ENCODE results near the gene PDE6B.
"Not testable (repeated sequence)": the region's sequence is repeated elsewhere in the genome, so short reads cannot be mapped to it uniquely, and the experiment has no call there.

The PDE6B gene

DNA sequence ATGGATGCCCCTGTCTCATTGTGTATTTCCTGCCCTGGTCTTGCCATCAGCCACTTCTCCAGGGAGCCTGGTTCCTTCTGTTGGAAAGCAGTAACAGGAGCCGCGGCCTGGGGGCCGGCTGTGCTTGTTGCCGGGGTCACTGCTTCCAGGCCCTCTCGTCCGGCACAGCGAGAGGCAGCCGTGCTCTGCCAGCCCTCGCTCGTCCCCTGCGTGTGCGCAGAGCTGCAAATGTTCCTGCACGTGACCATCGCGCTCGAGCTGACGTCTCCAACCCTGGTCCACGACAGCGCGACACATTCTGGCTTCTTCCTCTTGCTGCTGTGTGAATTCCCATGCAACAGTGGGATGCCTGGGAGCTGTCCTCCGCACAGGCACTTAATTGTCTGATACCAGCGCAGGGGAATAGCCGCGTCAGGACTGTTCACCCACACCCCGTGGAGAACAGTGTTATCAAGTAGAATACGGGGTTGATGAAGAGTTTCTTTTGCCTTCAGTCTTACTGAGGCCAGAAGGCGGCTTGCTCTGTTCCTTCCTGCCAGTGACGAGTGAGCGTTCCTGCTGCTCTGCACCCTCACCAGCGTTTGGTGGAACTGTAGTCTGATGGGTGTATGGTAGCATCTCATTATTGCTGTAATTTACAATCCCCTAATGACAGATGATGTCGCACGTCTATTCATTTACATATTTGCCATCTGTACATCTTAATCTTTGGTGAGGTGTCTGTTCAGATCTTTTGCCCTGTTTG, 12.3 kb downstream of the PDE6B start:
- no peak for FAIRE-seq

GRCh38 chr4:642366-642765, 17.0 kb downstream of the PDE6B start:
- FAIRE-seq: not testable (repeated sequence)

DNA sequence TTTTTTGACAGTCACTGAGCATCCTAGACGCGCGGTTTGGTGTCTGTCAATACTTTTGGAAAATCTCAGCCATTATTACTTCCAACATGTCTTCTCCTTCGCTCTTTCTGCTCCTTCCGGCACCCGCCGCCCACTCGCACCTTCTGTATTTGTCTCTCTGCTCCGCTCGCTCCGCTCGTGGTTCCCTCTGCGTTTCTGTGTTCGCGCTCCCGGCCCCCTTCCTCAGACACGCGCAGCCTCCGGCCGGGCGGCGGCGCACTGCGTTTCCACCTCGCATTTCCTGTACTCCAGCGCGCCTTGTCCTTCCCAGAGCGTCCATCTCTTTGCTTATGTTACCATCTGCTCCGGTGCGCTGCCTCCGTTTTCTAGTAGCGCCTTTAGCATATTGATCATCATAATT, 21.1 kb downstream of the PDE6B start:
- FAIRE-seq: no peak

- FAIRE-seq: no peak
These were observed 22.1 kb downstream of the PDE6B start for GRCh38 chr4:647481-647880.

DNA sequence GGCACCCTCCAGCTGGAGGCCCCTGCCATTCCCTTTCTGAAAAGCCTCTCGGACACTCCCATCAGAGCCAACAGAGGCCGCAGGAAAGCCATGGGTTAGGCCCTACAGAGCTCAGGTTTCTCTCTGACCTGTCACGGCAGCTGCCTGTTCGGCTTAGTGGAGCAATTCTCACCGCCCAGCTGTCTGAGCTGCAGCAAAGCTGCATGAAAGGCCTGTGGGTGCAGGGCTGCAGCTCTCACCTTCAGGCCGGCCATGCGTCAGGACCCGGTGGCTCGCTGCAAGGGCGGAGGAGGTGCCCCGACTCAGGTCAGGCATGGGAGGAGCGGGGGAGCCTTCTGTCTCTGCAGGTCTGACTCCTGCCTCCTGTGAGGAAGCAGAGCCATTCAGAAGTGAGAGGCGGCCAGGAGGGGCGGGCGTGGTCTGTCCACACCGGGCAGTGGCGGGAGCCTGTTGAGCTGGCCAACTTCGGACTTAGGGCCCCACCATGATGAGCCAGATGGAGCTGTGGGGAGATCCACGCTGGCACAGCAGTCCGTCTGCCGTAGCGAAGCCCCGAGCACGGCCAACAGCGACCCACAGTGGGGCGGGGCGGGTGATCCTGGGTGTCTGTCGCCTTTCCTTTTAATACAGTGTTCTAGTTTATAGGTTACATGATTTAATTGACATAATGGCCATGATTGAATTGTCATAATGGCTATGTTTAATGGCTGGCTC, 23.4 kb downstream of the PDE6B start:
- FAIRE-seq: no peak

GRCh38 chr4:649293-649625, 23.9 kb downstream of the PDE6B start:
- no peak for FAIRE-seq

- no peak for FAIRE-seq
These were observed 24.5 kb downstream of the PDE6B start for GRCh38 chr4:649751-650310.

- no peak for FAIRE-seq
These were observed 25.1 kb downstream of the PDE6B start for GRCh38 chr4:650461-650860.

DNA sequence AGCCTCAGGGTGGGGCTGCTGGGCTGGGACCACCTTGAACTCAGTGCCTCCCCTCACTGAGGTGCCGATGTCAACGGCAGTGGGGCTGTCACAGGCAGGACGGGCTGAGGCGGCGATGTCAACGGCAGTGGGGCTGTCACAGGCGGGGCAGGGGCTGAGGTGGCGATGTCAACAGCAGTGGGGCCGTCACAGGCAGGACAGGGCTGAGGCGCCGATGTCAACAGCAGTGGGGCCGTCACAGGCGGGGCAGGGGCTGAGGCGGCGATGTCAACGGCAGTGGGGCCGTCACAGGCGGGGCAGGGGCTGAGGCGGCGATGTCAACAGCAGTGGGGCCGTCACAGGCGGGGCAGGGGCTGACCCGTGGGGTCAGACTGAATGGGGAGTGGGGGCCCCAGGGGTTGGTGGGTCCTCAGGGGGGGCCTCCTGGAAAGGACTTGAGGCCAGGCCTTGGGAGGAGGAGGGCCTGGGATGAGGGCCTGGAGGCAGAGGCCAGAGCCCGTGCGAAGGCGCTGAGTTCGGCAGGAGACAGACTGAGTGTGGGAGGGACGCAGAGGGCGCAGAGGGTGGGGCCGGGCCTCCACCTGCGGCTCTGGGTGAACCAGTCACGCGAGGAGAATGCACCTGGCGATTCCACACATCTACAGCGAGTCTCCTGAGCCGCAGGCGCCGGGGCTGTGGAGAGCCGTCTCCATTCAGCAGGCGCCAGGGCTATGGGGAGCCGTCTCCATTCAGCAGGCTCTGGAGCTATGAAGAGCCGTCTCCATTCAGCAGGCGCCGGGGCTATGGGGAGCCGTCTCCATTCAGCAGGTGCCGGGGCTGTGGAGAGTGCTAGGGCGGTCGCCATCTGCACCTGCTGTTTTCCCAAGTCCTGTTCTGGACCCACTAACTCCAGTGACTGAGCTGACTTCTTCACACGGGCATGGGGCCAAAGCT, 25.8 kb downstream of the PDE6B start:
- no peak for FAIRE-seq

DNA sequence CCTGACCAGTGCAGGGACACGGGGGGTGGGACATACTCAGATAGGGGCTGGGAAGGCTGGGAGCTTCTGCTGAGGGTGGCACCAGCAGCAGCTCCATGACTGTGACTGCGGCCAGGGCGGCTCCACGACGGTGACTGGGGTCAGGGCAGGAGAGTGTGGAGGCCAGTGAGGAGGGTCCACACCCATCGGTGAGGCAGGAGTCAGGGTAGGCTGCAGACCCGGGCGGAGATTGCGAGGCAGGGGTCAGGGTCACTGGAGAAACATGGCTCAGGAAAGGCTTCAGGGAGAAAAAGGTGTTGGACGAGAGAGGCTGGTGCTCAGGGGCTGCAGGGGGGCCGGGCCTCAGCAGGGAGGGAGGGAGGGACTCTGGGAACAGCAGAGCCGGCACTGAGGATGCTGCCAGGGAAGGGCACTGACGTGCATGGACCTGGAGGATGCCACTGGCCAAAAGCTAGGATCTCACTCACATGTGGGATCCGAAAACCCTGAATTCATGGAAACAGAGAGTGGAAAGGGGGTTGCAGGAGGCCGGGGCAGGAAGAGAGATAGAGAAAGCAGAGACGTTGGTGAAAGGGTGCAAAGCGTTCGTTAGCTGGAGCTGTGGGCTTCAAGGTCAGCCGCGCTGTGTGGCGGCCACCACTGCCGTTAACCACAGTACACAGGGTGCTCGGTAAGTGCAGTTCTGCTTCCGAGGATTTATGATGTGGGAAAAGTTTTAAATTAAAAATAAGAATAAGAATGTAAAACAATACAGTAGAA, 26.7 kb downstream of the PDE6B start:
- FAIRE-seq: no peak

DNA sequence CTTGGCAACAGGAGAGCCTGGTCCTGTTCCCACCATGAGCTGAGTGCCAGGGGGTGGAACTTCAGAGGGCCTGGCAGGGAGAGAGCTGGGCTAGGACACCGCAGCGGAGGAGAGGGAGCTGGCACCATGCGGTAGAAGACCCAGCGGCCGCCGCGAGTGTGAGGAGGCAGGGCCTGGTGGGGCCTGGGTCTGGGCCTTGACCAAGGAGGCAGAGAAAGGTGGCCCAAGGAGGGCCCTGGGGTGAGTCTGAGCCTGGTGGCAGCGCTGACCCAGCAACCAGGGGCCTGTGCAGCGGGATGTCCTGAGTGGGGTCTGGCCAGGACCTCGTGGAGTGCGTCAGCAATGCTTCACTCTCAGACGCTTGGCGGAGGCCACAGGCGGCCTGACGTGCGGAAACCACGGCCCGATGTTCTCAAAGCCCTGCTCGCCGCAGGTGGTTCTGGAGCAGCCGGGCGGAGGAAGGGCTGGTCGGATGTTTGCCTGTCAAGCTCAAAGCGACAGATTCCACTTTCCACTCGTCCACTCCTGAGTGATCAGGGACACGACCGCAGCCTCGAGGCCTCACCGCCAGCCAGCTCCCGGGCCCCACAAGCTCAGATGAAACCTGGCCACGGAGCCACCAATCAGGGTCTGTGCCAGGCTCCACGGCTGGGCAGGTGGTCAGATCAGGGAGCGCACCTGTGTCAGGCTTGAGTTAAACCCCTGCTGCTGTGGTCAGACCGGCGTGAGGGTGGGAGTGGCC, 27.9 kb downstream of the PDE6B start:
- FAIRE-seq: no peak

DNA sequence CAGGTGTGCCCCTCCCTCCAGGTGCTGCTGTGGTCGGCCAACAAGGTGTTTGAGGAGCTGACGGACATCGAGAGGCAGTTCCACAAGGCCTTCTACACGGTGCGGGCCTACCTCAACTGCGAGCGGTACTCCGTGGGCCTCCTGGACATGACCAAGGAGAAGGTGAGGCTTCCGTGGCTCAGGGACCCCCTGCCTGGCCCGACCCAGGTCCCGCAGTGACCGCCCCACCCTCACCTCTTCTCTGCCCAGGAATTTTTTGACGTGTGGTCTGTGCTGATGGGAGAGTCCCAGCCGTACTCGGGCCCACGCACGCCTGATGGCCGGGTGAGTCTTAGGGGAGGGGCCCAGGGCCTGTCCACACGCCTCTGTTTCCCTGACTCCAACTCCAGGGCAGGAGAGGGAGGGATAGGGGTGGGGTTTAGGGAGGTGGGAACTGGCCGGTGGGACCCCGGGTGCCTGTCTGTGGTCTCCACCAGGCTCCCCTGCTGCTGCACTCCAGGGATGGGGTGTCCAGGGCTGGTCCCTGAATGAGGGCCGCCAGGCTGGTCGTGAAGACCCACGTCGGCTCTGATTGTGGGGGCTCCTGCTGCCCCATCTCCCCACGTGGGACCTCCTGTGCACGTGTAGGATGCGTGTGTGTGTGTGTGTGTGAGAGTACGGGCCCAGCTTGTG, 28.6 kb downstream of the PDE6B start:
- FAIRE-seq: no peak

DNA sequence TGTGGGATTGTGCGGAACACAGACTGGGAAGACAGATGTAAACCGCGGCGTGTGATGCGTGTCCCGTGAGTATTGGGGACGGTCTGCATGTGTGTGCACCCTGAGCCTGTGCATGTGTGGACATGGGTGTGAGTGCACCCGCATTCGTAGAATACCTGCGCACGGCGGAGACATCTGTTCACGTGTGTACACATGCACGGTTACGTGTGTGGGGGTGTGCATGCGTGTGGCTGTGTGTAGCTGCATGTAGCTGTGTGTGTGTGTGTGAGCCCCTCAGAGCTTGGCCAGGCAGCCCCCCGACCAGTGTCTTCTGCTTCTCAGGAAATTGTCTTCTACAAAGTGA, 29.1 kb downstream of the PDE6B start:
- FAIRE-seq: no peak

GRCh38 chr4:654871-655463, 29.6 kb downstream of the PDE6B start:
- no peak for FAIRE-seq

- no peak for FAIRE-seq
These were observed 30.2 kb downstream of the PDE6B start for GRCh38 chr4:655464-656151.

GRCh38 chr4:656436-657337, 31.3 kb downstream of the PDE6B start:
- no peak for FAIRE-seq

DNA sequence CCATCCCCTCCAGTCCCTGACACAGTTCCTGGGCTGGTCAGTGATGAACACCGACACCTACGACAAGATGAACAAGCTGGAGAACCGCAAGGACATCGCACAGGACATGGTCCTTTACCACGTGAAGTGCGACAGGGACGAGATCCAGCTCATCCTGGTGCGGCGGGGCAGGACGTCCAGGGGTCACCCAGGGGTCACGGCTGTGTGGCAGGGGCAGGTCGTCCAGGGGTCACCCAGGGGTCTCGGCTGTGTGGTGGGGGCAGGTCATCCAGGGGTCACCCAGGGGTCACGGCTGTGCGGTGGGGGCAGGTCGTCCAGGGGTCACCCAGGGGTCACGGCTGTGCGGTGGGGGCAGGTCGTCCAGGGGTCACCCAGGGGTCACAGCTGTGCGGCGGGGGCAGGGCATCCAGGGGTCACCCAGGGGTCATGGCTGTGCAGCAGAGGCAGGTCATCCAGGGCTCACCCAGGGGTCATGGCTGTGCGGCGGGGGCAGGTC, 32.0 kb downstream of the PDE6B start:
- no peak for FAIRE-seq

DNA sequence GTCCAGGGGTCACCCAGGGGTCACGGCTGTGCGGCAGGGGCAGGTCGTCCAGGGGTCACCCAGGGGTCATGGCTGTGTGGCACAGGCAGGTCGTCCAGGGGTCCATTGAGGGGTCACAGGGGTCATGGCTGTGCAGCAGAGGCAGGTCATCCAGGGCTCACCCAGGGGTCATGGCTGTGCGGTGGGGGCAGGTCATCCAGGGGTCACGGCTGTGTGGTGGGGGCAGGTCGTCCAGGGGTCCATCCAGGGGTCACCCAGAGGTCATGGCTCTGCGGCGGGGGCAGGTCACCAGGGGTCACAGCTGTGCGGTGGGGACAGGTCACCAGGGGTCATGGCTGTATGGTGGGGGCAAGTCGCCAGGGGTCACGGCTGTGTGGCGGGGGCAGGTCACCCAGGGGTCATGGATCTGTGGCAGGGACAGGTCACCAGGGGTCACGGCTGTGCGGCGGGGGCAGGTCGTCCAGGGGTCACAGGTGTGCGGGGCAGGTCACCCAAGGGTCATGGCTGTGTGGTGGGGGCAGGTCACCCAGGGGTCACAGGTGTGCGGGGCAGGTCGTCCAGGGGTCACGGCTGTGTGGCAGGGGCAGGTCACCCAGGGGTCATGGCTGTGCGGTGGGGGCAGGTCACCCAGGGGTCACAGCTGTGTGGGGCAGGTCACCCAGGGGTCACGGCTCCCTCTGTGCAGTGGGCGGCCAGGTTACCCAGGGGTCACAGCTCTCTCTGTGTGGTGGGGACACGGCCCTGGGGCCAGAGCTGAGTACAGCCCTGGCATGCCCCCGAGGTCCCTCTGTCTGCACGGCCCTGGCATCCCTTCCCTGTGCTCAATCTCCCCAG, 32.7 kb downstream of the PDE6B start:
- FAIRE-seq: no peak
